ENCODE results near the gene OXNAD1. TPM values are rescaled to one million over a fixed set of nuclear protein-coding genes. Genes with fewer than 3 reads are reported as not detected.

The OXNAD1 gene
- total and polyA plus RNA-seq, 2 donors (not counting 1 experiment from before 2014, with no cell fraction given) = 6.4 to 10.4 TPM

DNA sequence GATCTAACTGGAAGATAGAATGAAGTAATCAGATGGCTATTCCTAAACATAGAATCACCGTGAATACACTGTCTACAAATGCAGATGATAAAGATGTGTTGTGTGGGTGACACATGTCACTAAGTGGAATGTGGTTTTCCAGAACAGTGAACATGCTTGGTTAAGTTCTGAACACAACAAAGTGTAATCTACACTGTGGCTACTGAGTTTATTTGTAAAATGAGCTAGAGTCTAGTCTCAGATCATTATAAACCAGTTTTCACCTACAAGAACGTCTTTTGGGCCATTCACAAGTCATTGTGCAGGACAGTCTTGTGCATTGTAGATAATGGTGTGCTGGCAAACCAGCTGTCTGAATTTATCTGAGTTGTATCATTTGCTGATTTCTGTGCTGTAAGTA lies 35.3 kb downstream of the OXNAD1 start:
- no peaks in the 10 kb centered on the region for H4K20me1 ChIP-seq (ENCODE audit: control insufficient read depth, extremely low read depth, insufficient read depth, low read length)
- H3K4me1 ChIP-seq (ENCODE audit: control insufficient read depth, extremely low read depth, insufficient read depth, low read length) = no peaks in the 10 kb centered on the region
- H3K79me2 ChIP-seq (ENCODE audit: control insufficient read depth, insufficient read depth, low read length) = no peaks in the 10 kb centered on the region
- H2AFZ ChIP-seq (ENCODE audit: low read length) = no peak overlapping the region
- H3K4me2 ChIP-seq (ENCODE audit: extremely low read depth, insufficient read depth, low read length) = no peak overlapping the region
- H3K27ac ChIP-seq (ENCODE audit: insufficient read depth, low read length) = no peak overlapping the region
- DNase-seq (ENCODE audit: low read depth in 2 of 2) = peak in 1 of 2 donors; percentile 75
- no peak overlapping the region for H3K9ac ChIP-seq (ENCODE audit: insufficient read depth, low read length)
- H3K4me3 ChIP-seq (replicated peaks in 1 of 4; ENCODE audit: control extremely low read depth in 1 of 4, insufficient read depth in 1 of 4, low read depth in 3 of 4, low read length in 4 of 4) = no peak overlapping the region
- H3K36me3 ChIP-seq (ENCODE audit: control insufficient read depth, insufficient read depth, low read length) = peaks cover 3% of the 10 kb centered on the region
- no peaks in the 10 kb centered on the region for H3K27me3 ChIP-seq (ENCODE audit: control insufficient read depth, insufficient read depth, low read length)
- no peak for TF ChIP-seq EZH2 (IDR thresholded peaks at IDR 0.05; ENCODE audit: low read length, missing control alignments)
- TF ChIP-seq, protein P1, sequence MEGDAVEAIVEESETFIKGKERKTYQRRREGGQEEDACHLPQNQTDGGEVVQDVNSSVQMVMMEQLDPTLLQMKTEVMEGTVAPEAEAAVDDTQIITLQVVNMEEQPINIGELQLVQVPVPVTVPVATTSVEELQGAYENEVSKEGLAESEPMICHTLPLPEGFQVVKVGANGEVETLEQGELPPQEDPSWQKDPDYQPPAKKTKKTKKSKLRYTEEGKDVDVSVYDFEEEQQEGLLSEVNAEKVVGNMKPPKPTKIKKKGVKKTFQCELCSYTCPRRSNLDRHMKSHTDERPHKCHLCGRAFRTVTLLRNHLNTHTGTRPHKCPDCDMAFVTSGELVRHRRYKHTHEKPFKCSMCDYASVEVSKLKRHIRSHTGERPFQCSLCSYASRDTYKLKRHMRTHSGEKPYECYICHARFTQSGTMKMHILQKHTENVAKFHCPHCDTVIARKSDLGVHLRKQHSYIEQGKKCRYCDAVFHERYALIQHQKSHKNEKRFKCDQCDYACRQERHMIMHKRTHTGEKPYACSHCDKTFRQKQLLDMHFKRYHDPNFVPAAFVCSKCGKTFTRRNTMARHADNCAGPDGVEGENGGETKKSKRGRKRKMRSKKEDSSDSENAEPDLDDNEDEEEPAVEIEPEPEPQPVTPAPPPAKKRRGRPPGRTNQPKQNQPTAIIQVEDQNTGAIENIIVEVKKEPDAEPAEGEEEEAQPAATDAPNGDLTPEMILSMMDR (conservative IDR thresholded peaks at IDR 0.05 in 1 of 2, IDR thresholded peaks at IDR 0.05 in 1 of 2; ENCODE audit: low read depth in 1 of 2, low read length in 2 of 2) = no peak
- H3K9me3 ChIP-seq (ENCODE audit: control insufficient read depth, insufficient read depth, low read depth, low read length) = no peaks in the 10 kb centered on the region

DNA sequence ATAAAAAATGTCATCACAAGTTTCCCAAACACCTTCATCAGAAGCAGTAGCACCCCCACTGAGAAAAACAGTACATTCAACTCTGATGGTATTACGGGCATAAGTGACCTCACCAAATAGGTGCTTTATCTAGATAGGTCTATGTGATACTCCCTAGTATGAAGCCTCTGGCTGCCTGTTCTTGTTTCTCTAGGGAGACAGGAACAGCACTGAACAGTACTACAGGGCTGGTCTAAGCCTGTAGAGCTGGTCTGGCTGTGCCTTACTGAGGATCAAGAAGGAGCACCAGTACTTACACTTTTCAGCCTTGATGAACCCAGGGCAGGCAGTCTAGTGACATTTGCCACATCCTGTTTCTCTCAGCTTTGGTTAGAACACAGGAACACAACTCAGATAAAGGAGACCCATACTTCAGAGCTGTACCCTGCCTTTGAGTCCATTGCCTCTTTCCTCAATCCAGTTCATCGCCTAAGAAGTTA lies 35.9 kb downstream of the OXNAD1 start:
- Histone ChIP-seq H2AFZ (ENCODE audit: low read length) (no peak overlapping the region), H3K36me3 (ENCODE audit: control insufficient read depth, insufficient read depth, low read length) (peaks cover 3% of the 10 kb centered on the region), H3K79me2 (ENCODE audit: control insufficient read depth, insufficient read depth, low read length) (no peaks in the 10 kb centered on the region), H3K4me1 (ENCODE audit: control insufficient read depth, extremely low read depth, insufficient read depth, low read length) (no peaks in the 10 kb centered on the region), H3K4me2 (ENCODE audit: extremely low read depth, insufficient read depth, low read length) (no peak overlapping the region), H3K27ac (ENCODE audit: insufficient read depth, low read length) (no peak overlapping the region), H3K9ac (ENCODE audit: insufficient read depth, low read length) (no peak overlapping the region), H3K4me3 (replicated peaks in 1 of 4; ENCODE audit: control extremely low read depth in 1 of 4, insufficient read depth in 1 of 4, low read depth in 3 of 4, low read length in 4 of 4) (no peak overlapping the region), H3K27me3 (ENCODE audit: control insufficient read depth, insufficient read depth, low read length) (no peaks in the 10 kb centered on the region), H3K9me3 (ENCODE audit: control insufficient read depth, insufficient read depth, low read depth, low read length) (no peaks in the 10 kb centered on the region), H4K20me1 (ENCODE audit: control insufficient read depth, extremely low read depth, insufficient read depth, low read length) (no peaks in the 10 kb centered on the region)
- no peak for DNase-seq (ENCODE audit: low read depth in 2 of 2)
- TF ChIP-seq, protein P1 (conservative IDR thresholded peaks at IDR 0.05 in 1 of 2, IDR thresholded peaks at IDR 0.05 in 1 of 2; ENCODE audit: low read depth in 1 of 2, low read length in 2 of 2) = no peak
- no peak for TF ChIP-seq EZH2 (IDR thresholded peaks at IDR 0.05; ENCODE audit: low read length, missing control alignments)

DNA sequence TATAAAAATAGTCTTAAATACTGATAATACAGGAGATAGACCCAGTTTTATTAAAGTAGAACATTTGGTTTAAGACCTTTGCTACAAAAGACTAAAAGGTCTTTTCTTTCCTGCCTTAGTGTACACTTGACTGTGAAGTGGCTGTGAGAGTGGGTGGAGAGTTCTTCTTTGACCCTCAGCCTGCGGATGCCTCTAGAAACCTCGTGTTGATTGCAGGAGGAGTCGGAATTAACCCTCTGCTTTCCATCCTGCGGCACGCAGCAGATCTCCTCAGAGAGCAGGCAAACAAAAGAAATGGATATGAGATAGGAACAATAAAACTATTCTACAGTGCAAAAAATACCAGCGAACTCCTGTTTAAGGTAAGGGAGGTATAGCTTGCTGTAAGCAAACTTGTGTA lies 36.5 kb downstream of the OXNAD1 start:
- TF ChIP-seq, protein P1 (conservative IDR thresholded peaks at IDR 0.05 in 1 of 2, IDR thresholded peaks at IDR 0.05 in 1 of 2; ENCODE audit: low read depth in 1 of 2, low read length in 2 of 2) = no peak
- no peak for TF ChIP-seq EZH2 (IDR thresholded peaks at IDR 0.05; ENCODE audit: low read length, missing control alignments)
- Histone ChIP-seq H3K9ac (ENCODE audit: insufficient read depth, low read length) (no peak overlapping the region), H3K79me2 (ENCODE audit: control insufficient read depth, insufficient read depth, low read length) (no peaks in the 10 kb centered on the region), H3K27ac (ENCODE audit: insufficient read depth, low read length) (no peak overlapping the region), H2AFZ (ENCODE audit: low read length) (no peak overlapping the region), H3K9me3 (ENCODE audit: control insufficient read depth, insufficient read depth, low read depth, low read length) (no peaks in the 10 kb centered on the region), H3K36me3 (ENCODE audit: control insufficient read depth, insufficient read depth, low read length) (peaks cover 3% of the 10 kb centered on the region), H3K4me2 (ENCODE audit: extremely low read depth, insufficient read depth, low read length) (no peak overlapping the region), H3K4me3 (replicated peaks in 1 of 4; ENCODE audit: control extremely low read depth in 1 of 4, insufficient read depth in 1 of 4, low read depth in 3 of 4, low read length in 4 of 4) (no peak overlapping the region), H3K27me3 (ENCODE audit: control insufficient read depth, insufficient read depth, low read length) (no peaks in the 10 kb centered on the region), H4K20me1 (ENCODE audit: control insufficient read depth, extremely low read depth, insufficient read depth, low read length) (no peaks in the 10 kb centered on the region), H3K4me1 (ENCODE audit: control insufficient read depth, extremely low read depth, insufficient read depth, low read length) (no peaks in the 10 kb centered on the region)
- DNase-seq (ENCODE audit: low read depth in 2 of 2) = no peak
